HG03095 (cell line): ENCODE measurements around the gene WWTR1.

ENCODE experiments used
- ATAC-seq: cut with Tn5 transposase; IDR thresholded peaks from one replicate; pipeline ENCODE4 v1.9.1; 2021; ENCODE audit warnings: moderate library complexity; ENCODE audit not compliant: unreplicated experiment

Gene WWTR1

GRCh38 chr3:149625795-149626194 is 32.0 kb downstream of the WWTR1 start:
- no peak for ATAC-seq

GRCh38 chr3:149623824-149624223 is 34.0 kb downstream of the WWTR1 start:
- no peak for ATAC-seq

- peak; percentile 66 for ATAC-seq
Observed at GRCh38 chr3:149621218-149622005, 36.4 kb downstream of the WWTR1 start.

- ATAC-seq: peak; percentile 73
Observed at GRCh38 chr3:149620291-149621020, 37.4 kb downstream of the WWTR1 start.

- ATAC-seq: no peak
Observed at GRCh38 chr3:149619136-149619535, 38.7 kb downstream of the WWTR1 start.

- no peak for ATAC-seq
Observed at GRCh38 chr3:149618151-149619123, 39.4 kb downstream of the WWTR1 start.

GRCh38 chr3:149615731-149616221 is 42.0 kb downstream of the WWTR1 start:
- no peak for ATAC-seq

GRCh38 chr3:149613988-149614387 is 43.8 kb downstream of the WWTR1 start:
- ATAC-seq: no peak

- ATAC-seq: no peak
Observed at GRCh38 chr3:149612456-149612855, 45.4 kb downstream of the WWTR1 start.

- ATAC-seq: no peak
Observed at GRCh38 chr3:149611149-149611548, 46.7 kb downstream of the WWTR1 start.

- no peak for ATAC-seq
Observed at GRCh38 chr3:149610351-149611105, 47.3 kb downstream of the WWTR1 start.

- ATAC-seq: peak; percentile 97
Observed at GRCh38 chr3:149609595-149609994, 48.2 kb downstream of the WWTR1 start.

GRCh38 chr3:149608987-149609386 is 48.8 kb downstream of the WWTR1 start:
- ATAC-seq: no peak

- no peak for ATAC-seq
Observed at GRCh38 chr3:149605902-149606301, 51.9 kb downstream of the WWTR1 start.

- no peak for ATAC-seq
Observed at GRCh38 chr3:149604125-149604875, 53.5 kb downstream of the WWTR1 start.

- ATAC-seq: no peak
Observed at GRCh38 chr3:149603126-149604074, 54.4 kb downstream of the WWTR1 start.

- ATAC-seq: no peak
Observed at GRCh38 chr3:149600634-149601033, 57.2 kb downstream of the WWTR1 start.

- no peak for ATAC-seq
Observed at GRCh38 chr3:149599236-149599635, 58.6 kb downstream of the WWTR1 start.
